Esophagus muscularis mucosa (tissue), 4 donors: ENCODE measurements around the gene SYVN1. TPM values are rescaled to one million over a fixed set of nuclear protein-coding genes. Genes with fewer than 3 reads are reported as not detected.

Experiments
- DNase-seq: peaks from one replicate; pipeline ENCODE4 v3.0.0-alpha.2; 2017; ENCODE audit errors: extremely low spot score
- H3K27ac ChIP-seq, 4 donors: fragments of 200-600 bp; sonication (generic); replicated peaks in 1 of 4; 1 replicate in 3 of 4; 2 replicates in 1 of 4; pipeline ENCODE4 v1.5.1; 2016 to 2019; ENCODE audit warnings: mild to moderate bottlenecking in 1 of 4
- H3K27me3 ChIP-seq, 4 donors: fragments of 200-600 bp; sonication (generic); one replicate each; pipeline versions ENCODE4 v1.5.1 to v1.6.0; 2016 to 2019
- H3K36me3 ChIP-seq, 4 donors: fragments of 200-600 bp; sonication (generic); one replicate each; pipeline ENCODE4 v1.5.1; 2016 to 2019
- H3K4me1 ChIP-seq, 4 donors: fragments of 200-600 bp; sonication (generic); one replicate each; pipeline ENCODE4 v1.5.1; 2016 to 2019
- H3K4me3 ChIP-seq, 4 donors: fragments of 200-600 bp; sonication (generic); 1 replicate in 2 of 4; 2 replicates in 2 of 4; pipeline ENCODE4 v1.5.1; 2016 to 2019; ENCODE audit warnings: mild to moderate bottlenecking in 4 of 4, moderate library complexity in 1 of 4
- H3K9me3 ChIP-seq, 4 donors: fragments of 200-600 bp; sonication (generic); 1 replicate in 3 of 4; 2 replicates in 1 of 4; pipeline ENCODE4 v1.5.1; 2016 to 2019
- CTCF ChIP-seq, 3 experiments: fragments of 200-600 bp in 2 of 3; fragments of 450-650 bp in 1 of 3; sonication (generic) in 2 of 3; IDR thresholded peaks; one replicate each; pipeline ENCODE4 v1.5.1; 2017 to 2019; ENCODE audit warnings: antibody characterized with exemption in 3 of 3, mild to moderate bottlenecking in 2 of 3, moderate library complexity in 1 of 3
- EP300 ChIP-seq: sonication (generic); formaldehyde crosslinking; IDR thresholded peaks from one replicate; pipeline ENCODE4 v1.6.1; 2017; ENCODE audit warnings: antibody characterized with exemption
- POLR2A ChIP-seq: fragments of 450-650 bp; IDR thresholded peaks from one replicate; pipeline ENCODE4 v1.6.1; 2017; ENCODE audit warnings: antibody characterized with exemption, moderate library complexity, mild to moderate bottlenecking, low read depth
- POLR2AphosphoS5 ChIP-seq, 2 donors: sonication (generic); formaldehyde crosslinking; IDR thresholded peaks; one replicate each; pipeline ENCODE4 v1.6.1; 2017; ENCODE audit warnings: antibody characterized with exemption in 2 of 2
- WGBS: methylation state at CpG from one replicate; pipeline ENCODE4 v1.1.5; 2018; 5-methylcytosine and 5-hydroxymethylcytosine counted together
- intact Hi-C: fragments of 100-400 bp; cut with DNase I; formaldehyde crosslinking; loops from one replicate; pipeline ENCODE4 v1.15.1; 2023
- total RNA-seq, 4 donors: library from RNA; depleted of rRNA; stranded (reverse); fragments of >200 nt; gene quantifications; one replicate each; pipeline versions ENCODE4 v1.1.0 to v1.2.1, GENCODE V29; 2016

The SYVN1 gene
- total RNA-seq, 4 donors from 2014 or later = 24.1 to 39.5 (median 27.5) TPM

DNA sequence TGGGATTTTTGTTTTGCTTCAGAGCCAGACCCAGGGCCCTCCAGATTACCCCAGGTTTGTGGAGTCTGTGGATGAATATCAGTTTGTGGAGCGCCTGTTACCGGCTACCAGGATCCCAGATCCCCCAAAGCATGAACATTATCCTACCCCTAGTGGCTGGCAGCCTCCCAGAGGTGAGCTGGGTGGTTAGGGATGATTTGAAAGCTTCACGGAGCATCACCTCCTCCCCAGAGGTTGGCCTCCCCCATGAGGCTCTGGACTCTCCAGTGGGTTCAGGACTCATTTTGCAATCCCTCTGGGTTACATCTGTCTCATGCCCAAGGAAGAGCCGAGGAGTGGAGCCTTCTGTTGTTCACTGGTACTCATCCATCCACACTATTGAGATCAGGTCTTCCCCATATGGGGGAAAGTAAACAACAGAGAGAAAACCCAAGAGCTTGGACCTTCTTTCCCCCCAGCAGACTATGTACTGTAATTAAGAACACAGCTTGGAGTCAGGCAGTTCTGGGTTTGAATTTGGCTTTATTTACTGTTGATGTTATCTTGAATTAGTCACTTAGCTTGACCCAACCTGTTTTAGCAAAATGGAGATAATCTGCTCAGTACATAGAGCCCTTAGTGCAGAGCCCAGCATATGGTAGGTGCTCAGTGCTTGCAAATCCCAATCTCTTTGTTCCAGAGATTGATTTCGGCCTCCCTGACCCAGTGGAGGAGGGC, 9.7 kb downstream of the SYVN1 start:
- H3K36me3 ChIP-seq = peaks cover 51 to 71% (median 69%) of the 10 kb centered on the region in 4 donors
- no peak overlapping the region for H3K27ac ChIP-seq
- TF ChIP-seq EP300 (no peak), POLR2AphosphoS5 (IDR thresholded peaks at IDR 0.05) (no peak), CTCF (IDR thresholded peaks at IDR 0.05) (no peak), POLR2A (no peak)
- intact Hi-C loops = no loop called here
- H3K9me3 ChIP-seq = no peaks in the 10 kb centered on the region
- DNase-seq = no peak
- H3K27me3 ChIP-seq = no peaks in the 10 kb centered on the region
- H3K4me3 ChIP-seq = no peak overlapping the region
- WGBS = 85% methylated on average over 4 of the region's 5 CpGs
- H3K4me1 ChIP-seq = peaks cover 23 to 38% (median 32%) of the 10 kb centered on the region in 4 donors

- WGBS = under 1% methylated on average over 32 of the region's 64 CpGs
- DNase-seq = peak; percentile 99
- H3K4me1 ChIP-seq = peaks cover 29 to 47% (median 39%) of the 10 kb centered on the region in 4 donors
- peaks cover 28 to 64% (median 58%) of the 10 kb centered on the region in 4 donors for H3K36me3 ChIP-seq
- peak within 1 kb of the TSS; percentile 73 to 91 (median 82) for H3K4me3 ChIP-seq
- intact Hi-C loops = no loop called here
- H3K9me3 ChIP-seq = no peaks in the 10 kb centered on the region
- TF ChIP-seq POLR2AphosphoS5 (IDR thresholded peaks at IDR 0.05) = peak; percentile 99 to 100
- no peak for TF ChIP-seq EP300
- TF ChIP-seq CTCF (IDR thresholded peaks at IDR 0.05) = peak in 1 of 3 experiments; percentile 27
- peak; percentile 83 for TF ChIP-seq POLR2A
- no peaks in the 10 kb centered on the region for H3K27me3 ChIP-seq
- H3K27ac ChIP-seq = peak within 1 kb of the TSS; percentile 93 to 95 (median 94)
These were observed 12.2 kb downstream of the SYVN1 start, which contains the start of the genes FAU and MRPL49 for GRCh38 chr11:65121865-65122696. Gene FAU, minus strand, starts transcription at chr11:65122134. Its CDS starts 321 bp downstream, at chr11:65121813. Gene MRPL49, plus strand, starts transcription at chr11:65122321. Its CDS starts 26 bp downstream, at chr11:65122347.

GRCh38 chr11:65121447-65121864, 12.9 kb downstream of the SYVN1 start:
- DNase-seq = no peak
- Histone ChIP-seq H3K27ac (peak overlapping the region; percentile 93 to 95 (median 94)), H3K4me3 (peak overlapping the region; percentile 73 to 91 (median 82)), H3K27me3 (no peaks in the 10 kb centered on the region), H3K36me3 (peaks cover 26 to 59% (median 52%) of the 10 kb centered on the region in 4 donors), H3K9me3 (no peaks in the 10 kb centered on the region), H3K4me1 (peaks cover 35 to 53% (median 46%) of the 10 kb centered on the region in 4 donors)
- WGBS = 1% methylated on average over 22 of the region's 22 CpGs
- intact Hi-C loops = no loop called here
- TF ChIP-seq POLR2AphosphoS5 (IDR thresholded peaks at IDR 0.05) (no peak), CTCF (IDR thresholded peaks at IDR 0.05) (no peak), POLR2A (no peak), EP300 (no peak)

GRCh38 chr11:65120831-65121230, 13.5 kb downstream of the SYVN1 start:
- intact Hi-C loops = no loop called here
- no peak for DNase-seq
- H3K36me3 ChIP-seq = peaks cover 20 to 59% (median 52%) of the 10 kb centered on the region in 4 donors
- peaks cover 42 to 59% (median 52%) of the 10 kb centered on the region in 4 donors for H3K4me1 ChIP-seq
- 62% methylated on average over 3 of the region's 3 CpGs for WGBS
- TF ChIP-seq POLR2AphosphoS5 (IDR thresholded peaks at IDR 0.05) = no peak
- TF ChIP-seq POLR2A = no peak
- no peak for TF ChIP-seq CTCF (IDR thresholded peaks at IDR 0.05)
- TF ChIP-seq EP300 = no peak
- peak overlapping the region; percentile 73 to 91 (median 82) for H3K4me3 ChIP-seq
- H3K27me3 ChIP-seq = no peaks in the 10 kb centered on the region
- no peaks in the 10 kb centered on the region for H3K9me3 ChIP-seq
- peak overlapping the region; percentile 93 to 95 (median 94) for H3K27ac ChIP-seq
